AG04449 (cell line): ENCODE measurements around the gene BACH2.

ENCODE experiments used
- CTCF ChIA-PET: fragments of 350-600 bp; formaldehyde crosslinking; extraction: SDS; loops from one replicate; lab custom pipeline; 2021; ENCODE audit warnings: antibody characterized with exemption; lab: Yijun Ruan, JAX
- POLR2A ChIA-PET: fragments of 400-600, 350-600 bp; formaldehyde crosslinking; extraction: SDS; loops from one replicate; lab custom pipeline; 2020; ENCODE audit warnings: antibody characterized with exemption, inconsistent platforms; lab: Yijun Ruan, JAX
- DNase-seq: peaks from one replicate; pipeline ENCODE4 v3.0.0-alpha.2; 2010; ENCODE audit warnings: low read depth, low spot score
- H3K4me3 ChIP-seq: 2 replicates; pipeline ENCODE4 v1.5.1; 2011; ENCODE audit warnings: low read depth, mild to moderate bottlenecking, control low read depth, low read length
- CTCF ChIP-seq: IDR thresholded peaks from one replicate; pipeline ENCODE4 v1.5.1; 2011; ENCODE audit warnings: mild to moderate bottlenecking, moderate library complexity, low read length, control low read depth, inconsistent platforms; ENCODE audit not compliant: insufficient read depth; ENCODE audit errors: missing control alignments

Gene BACH2

GRCh38 chr6:90247262-90247661 lies 49.4 kb downstream of the BACH2 start:
- TF ChIP-seq CTCF: no peak
- ChIA-PET CTCF (no interaction called here), POLR2A (no interaction called here)
- H3K4me3 ChIP-seq: no peak overlapping the region
- DNase-seq: no peak

- no peak for DNase-seq
- H3K4me3 ChIP-seq: no peak overlapping the region
- POLR2A ChIA-PET: no interaction called here
- CTCF ChIA-PET: no interaction called here
- TF ChIP-seq CTCF: no peak
Observed at GRCh38 chr6:90241229-90241880, 55.3 kb downstream of the BACH2 start.

GRCh38 chr6:90238496-90239266 lies 58.0 kb downstream of the BACH2 start:
- H3K4me3 ChIP-seq: no peak overlapping the region
- TF ChIP-seq CTCF: no peak
- ChIA-PET POLR2A (no interaction called here), CTCF (interaction anchor here (1.1 to 1.2 kb wide), 2 partner anchors 12 to 298 kb away, joined by 3 to 4 read pairs; no protein-coding TSS in a partner anchor)
- no peak for DNase-seq

- TF ChIP-seq CTCF: no peak
Observed at GRCh38 chr6:90237350-90237990, 59.2 kb downstream of the BACH2 start.

GRCh38 chr6:90233994-90234393 lies 62.6 kb downstream of the BACH2 start:
- DNase-seq: no peak
- no peak for TF ChIP-seq CTCF
- POLR2A ChIA-PET: no interaction called here
- CTCF ChIA-PET: no interaction called here
- H3K4me3 ChIP-seq: no peak overlapping the region

More at GRCh38 chr6:90237350-90237990, 59.2 kb downstream of the BACH2 start:
- CTCF ChIA-PET: no interaction called here
- DNase-seq: no peak
- POLR2A ChIA-PET: no interaction called here
- H3K4me3 ChIP-seq: no peak overlapping the region

- no peak for TF ChIP-seq CTCF
Observed at GRCh38 chr6:90233213-90233612, 63.4 kb downstream of the BACH2 start.

More at GRCh38 chr6:90233213-90233612, 63.4 kb downstream of the BACH2 start:
- no peak for DNase-seq
- CTCF ChIA-PET: no interaction called here
- POLR2A ChIA-PET: no interaction called here
- H3K4me3 ChIP-seq: no peak overlapping the region
